HepG2 (cell line): ENCODE data around the gene IGFLR1. TPM values are rescaled to one million over a fixed set of nuclear protein-coding genes. Genes with fewer than 3 reads are reported as not detected.

Experiments
- ARNT2 ChIP-seq: sonication (generic); formaldehyde crosslinking; IDR thresholded peaks from 2 replicates; pipeline ENCODE4 v1.8.0; 2022; ENCODE audit warnings: mild to moderate bottlenecking, low read depth, missing genetic modification reagents, moderate library complexity
- ATF1 ChIP-seq: IDR thresholded peaks from 2 replicates; pipeline ENCODE4 v1.6.1; 2016; ENCODE audit warnings: mild to moderate bottlenecking, control low read depth
- CREB3 ChIP-seq: sonication (generic); formaldehyde crosslinking; IDR thresholded peaks from 2 replicates; pipeline ENCODE4 v1.5.0; 2020; ENCODE audit warnings: missing genetic modification reagents
- POLR2AphosphoS2 ChIP-seq: IDR thresholded peaks from 2 replicates; pipeline ENCODE4 v1.6.1; 2011; ENCODE audit warnings: low read depth, low read length, improper control_type of control experiment
- PRDM4 ChIP-seq: sonication (generic); formaldehyde crosslinking; IDR thresholded peaks from 2 replicates; pipeline ENCODE4 v1.9.0; 2021; ENCODE audit warnings: missing genetic modification reagents, borderline replicate concordance
- RBAK ChIP-seq: sonication (generic); formaldehyde crosslinking; IDR thresholded peaks from 2 replicates; pipeline ENCODE4 v1.5.1; 2020; ENCODE audit warnings: mild to moderate bottlenecking, missing genetic modification reagents
- RBM22 ChIP-seq: fragments of 200-400 bp; formaldehyde crosslinking; optimal IDR thresholded peaks from 2 replicates; pipeline ENCODE3; 2017; ENCODE audit warnings: mild to moderate bottlenecking, low read length, moderate library complexity
- RFXAP ChIP-seq: sonication (generic); formaldehyde crosslinking; IDR thresholded peaks from 2 replicates; pipeline ENCODE4 v1.4.0; 2020; ENCODE audit warnings: missing genetic modification reagents, borderline replicate concordance
- STAG1 ChIP-seq: sonication (generic); formaldehyde crosslinking; IDR thresholded peaks from 2 replicates; pipeline ENCODE4 v1.4.0; 2020; ENCODE audit warnings: missing genetic modification reagents
- TBL1XR1 ChIP-seq: fragments of 150-350 bp; IDR thresholded peaks from 2 replicates; pipeline ENCODE4 v1.6.1; 2014; ENCODE audit warnings: borderline replicate concordance, low read length; ENCODE audit not compliant: partially characterized antibody
- U2AF2 ChIP-seq: fragments of 200-400 bp; formaldehyde crosslinking; IDR thresholded peaks from 2 replicates; pipeline ENCODE4 v1.6.1; 2017; ENCODE audit warnings: low read depth, mild to moderate bottlenecking, low read length
- YEATS4 ChIP-seq: sonication (generic); formaldehyde crosslinking; IDR thresholded peaks from 2 replicates; pipeline ENCODE4 v1.4.0; 2020; ENCODE audit warnings: missing genetic modification reagents, borderline replicate concordance
- ZHX2 ChIP-seq, 2 experiments: sonication (generic) in 1 of 2; formaldehyde crosslinking in 1 of 2; IDR thresholded peaks; 2 replicates each; pipeline versions ENCODE4 v1.6.1 to v1.9.0; 2014 to 2022; ENCODE audit warnings: antibody characterized with exemption in 1 of 2, borderline replicate concordance in 1 of 2, inconsistent platforms in 1 of 2, low read depth in 1 of 2, missing genetic modification reagents in 1 of 2
- ZNF12 ChIP-seq: sonication (generic); formaldehyde crosslinking; IDR thresholded peaks from 2 replicates; pipeline ENCODE4 v1.5.0; 2020; ENCODE audit warnings: missing genetic modification reagents
- ZNF274 ChIP-seq: sonication (generic); formaldehyde crosslinking; IDR thresholded peaks from 2 replicates; pipeline ENCODE4 v1.5.1; 2020; ENCODE audit warnings: mild to moderate bottlenecking, missing genetic modification reagents
- ZNF30 ChIP-seq: sonication (generic); formaldehyde crosslinking; IDR thresholded peaks from 2 replicates; pipeline ENCODE4 v1.5.0; 2020; ENCODE audit warnings: mild to moderate bottlenecking, missing genetic modification reagents
- ZNF614 ChIP-seq: IDR thresholded peaks from 2 replicates; pipeline ENCODE4 v1.6.1; 2018; ENCODE audit warnings: missing biosample characterization, missing genetic modification reagents, inconsistent platforms, borderline replicate concordance
- ZNF737 ChIP-seq: sonication (generic); formaldehyde crosslinking; IDR thresholded peaks from 2 replicates; pipeline ENCODE4 v1.5.0; 2020; ENCODE audit warnings: missing genetic modification reagents, mild to moderate bottlenecking, borderline replicate concordance
- ZNF775 ChIP-seq: sonication (generic); formaldehyde crosslinking; IDR thresholded peaks from 2 replicates; pipeline ENCODE4 v1.4.0; 2020; ENCODE audit warnings: missing genetic modification reagents, mild to moderate bottlenecking, moderate library complexity, borderline replicate concordance
- polyA plus RNA-seq, 8 experiments: library from polyadenylated mRNA; depleted of rRNA in 3 of 8; stranded (reverse) in 7 of 8; unstranded in 1 of 8; fragments of >200 nt; fragmentation: Illumina TruSeq in 4 of 8; extraction: Trizol in 4 of 8; gene quantifications; 2 replicates each; pipeline versions ENCODE4 v1.2.1 to v1.2.3, GENCODE V29; 2011 to 2016; ENCODE audit warnings: low read depth in 4 of 8, missing spikeins in 1 of 8, mixed read lengths in 1 of 8; ENCODE audit not compliant: insufficient read depth in 1 of 8
- total RNA-seq, 5 experiments: library from RNA; depleted of rRNA; stranded (reverse); fragments of >200 nt; fragmentation: Illumina TruSeq; extraction: Trizol; gene quantifications; 2 replicates each; pipeline ENCODE4 v1.2.3, GENCODE V29; 2016; ENCODE audit warnings: low read depth in 1 of 5

Gene IGFLR1
- total and polyA plus RNA-seq, 2 of the 13 experiments (the other 11 are each of a cell fraction or from before 2014, with no cell fraction given), result 5.4 to 8.9 TPM

DNA sequence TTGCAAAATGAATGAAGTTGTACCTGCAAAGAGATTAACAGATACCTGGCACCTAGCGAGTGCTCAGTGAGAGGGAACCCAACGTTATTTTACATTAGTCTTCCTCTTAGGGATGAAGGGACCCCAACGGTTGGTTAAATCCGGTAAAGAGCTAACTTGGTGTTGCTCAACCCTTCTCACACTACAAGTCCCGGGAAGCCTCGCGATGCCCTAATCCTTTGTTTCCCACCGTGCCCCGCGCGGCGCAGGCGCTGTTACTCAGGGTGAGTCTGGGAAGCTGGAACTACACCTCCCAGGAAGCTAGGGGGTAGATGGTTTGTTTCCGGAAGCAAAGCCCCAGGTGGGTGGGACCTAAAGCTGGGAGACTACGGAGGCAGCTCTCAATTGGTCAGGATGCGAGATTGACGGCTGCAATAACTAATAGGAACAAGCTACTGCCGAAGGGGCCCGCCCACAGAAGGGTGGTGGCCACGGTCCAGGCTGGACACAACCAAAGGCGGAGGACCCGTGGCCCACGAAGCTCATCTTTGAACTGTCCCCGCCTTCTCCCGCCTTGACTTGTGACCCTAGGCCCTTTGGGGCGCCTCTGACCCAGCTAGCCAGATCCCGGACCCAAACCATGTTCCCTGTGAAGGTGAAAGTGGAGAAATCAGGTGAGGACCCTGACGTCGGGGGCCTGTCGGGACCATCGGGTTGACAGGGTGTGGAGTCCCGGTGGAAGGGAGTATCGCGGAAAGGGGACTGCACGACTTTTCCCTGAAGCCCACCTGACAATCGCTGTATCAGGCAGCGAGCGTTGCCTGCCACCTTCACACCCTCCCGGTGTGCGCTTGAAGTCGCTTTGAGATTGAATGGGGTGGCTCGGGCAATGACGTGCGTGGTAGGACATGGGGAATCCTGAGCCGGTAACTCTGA is 6.1 kb upstream of the IGFLR1 start, which contains the start of gene LIN37 (continued):
- peak; percentile 74; the same call in 1 of the 2 replicates for TF ChIP-seq ZNF614 (CRISPR knock-in tag)
- no peak for TF ChIP-seq U2AF2
- peak; percentile 85 for TF ChIP-seq ATF1 (CRISPR knock-in tag)
- no peak for TF ChIP-seq ZNF737 (CRISPR knock-in tag)
- TF ChIP-seq PRDM4 (CRISPR knock-in tag), result no peak
- TF ChIP-seq CREB3 (CRISPR knock-in tag), result no peak
- 0 out of 2 replicates have a peak, but pooled peaks have one; percentile 55 for TF ChIP-seq RFXAP (CRISPR knock-in tag)
- no peak for TF ChIP-seq RBM22
- no peak for TF ChIP-seq ZNF274
- no peak for TF ChIP-seq ZNF775 (CRISPR knock-in tag)
- no peak for TF ChIP-seq TBL1XR1
- no peak for TF ChIP-seq ZNF12
- TF ChIP-seq ZHX2 (IDR thresholded peaks at IDR 0.05; ENCODE audit: low read depth), result peak; percentile 56; the same call in 1 of the 2 replicates
- no peak for TF ChIP-seq ZHX2 (CRISPR knock-in tag; IDR thresholded peaks at IDR 0.05; ENCODE audit: borderline replicate concordance)
- no peak for TF ChIP-seq POLR2AphosphoS2
- TF ChIP-seq ARNT2 (CRISPR knock-in tag), result peak; percentile 25; the same call in 1 of the 2 replicates
- peak; percentile 68; the same call in 1 of the 2 replicates for TF ChIP-seq YEATS4 (CRISPR knock-in tag)
- TF ChIP-seq ZNF30, result no peak
- no peak for TF ChIP-seq STAG1 (CRISPR knock-in tag)
- no peak for TF ChIP-seq RBAK (CRISPR knock-in tag)
